HepG2 (cell line): ENCODE data around the gene B3GALT5. TPM values are rescaled to one million over a fixed set of nuclear protein-coding genes. Genes with fewer than 3 reads are reported as not detected.

ENCODE experiments used
- ARID2 ChIP-seq: sonication (generic); formaldehyde crosslinking; IDR thresholded peaks from 2 replicates; pipeline ENCODE4 v1.8.1; 2022; ENCODE audit warnings: mild to moderate bottlenecking, missing genetic modification reagents, borderline replicate concordance
- ATF7-NPFF ChIP-seq: sonication (generic); formaldehyde crosslinking; IDR thresholded peaks from 2 replicates; pipeline ENCODE4 v1.8.1; 2023; ENCODE audit warnings: mild to moderate bottlenecking, low read depth, missing genetic modification reagents, moderate library complexity
- SOX13 ChIP-seq, 3 experiments: fragments of 450-650 bp in 1 of 3; sonication (generic) in 1 of 3; formaldehyde crosslinking in 1 of 3; IDR thresholded peaks in 2 of 3; conservative IDR thresholded peaks in 1 of 3; 2 replicates each; pipeline versions ENCODE4 v1.5.0 to v1.6.1; 2016 to 2020; ENCODE audit warnings: antibody characterized with exemption in 1 of 3, mild to moderate bottlenecking in 1 of 3, missing compliant biosample characterization in 1 of 3, missing genetic modification reagents in 1 of 3, moderate library complexity in 1 of 3
- XRCC5 ChIP-seq: fragments of 200-400 bp; formaldehyde crosslinking; optimal IDR thresholded peaks from 2 replicates; pipeline ENCODE3; 2017; ENCODE audit warnings: mild to moderate bottlenecking, low read length
- ZNF468 ChIP-seq: sonication (generic); formaldehyde crosslinking; IDR thresholded peaks from 2 replicates; pipeline ENCODE4 v1.8.0; 2022; ENCODE audit warnings: mild to moderate bottlenecking, moderate library complexity, missing genetic modification reagents
- polyA plus RNA-seq, 8 experiments: library from polyadenylated mRNA; depleted of rRNA in 3 of 8; stranded (reverse) in 7 of 8; unstranded in 1 of 8; fragments of >200 nt; fragmentation: Illumina TruSeq in 4 of 8; extraction: Trizol in 4 of 8; gene quantifications; 2 replicates each; pipeline versions ENCODE4 v1.2.1 to v1.2.3, GENCODE V29; 2011 to 2016; ENCODE audit warnings: low read depth in 4 of 8, missing spikeins in 1 of 8, mixed read lengths in 1 of 8; ENCODE audit not compliant: insufficient read depth in 1 of 8
- total RNA-seq, 5 experiments: library from RNA; depleted of rRNA; stranded (reverse); fragments of >200 nt; fragmentation: Illumina TruSeq; extraction: Trizol; gene quantifications; 2 replicates each; pipeline ENCODE4 v1.2.3, GENCODE V29; 2016; ENCODE audit warnings: low read depth in 1 of 5
- TF ChIP-seq, protein P1 (sequence below): sonication (generic); formaldehyde crosslinking; IDR thresholded peaks from 2 replicates; pipeline ENCODE4; 2020; ENCODE audit warnings: missing genetic modification reagents, mild to moderate bottlenecking, borderline replicate concordance
- TF ChIP-seq, protein P2 (sequence below): sonication (generic); formaldehyde crosslinking; IDR thresholded peaks from 2 replicates; pipeline ENCODE4 v1.4.0; 2020; ENCODE audit warnings: missing genetic modification reagents
- TF ChIP-seq, protein P3 (sequence below): sonication (generic); formaldehyde crosslinking; IDR thresholded peaks from 2 replicates; pipeline ENCODE4 v1.4.0; 2020; ENCODE audit warnings: mild to moderate bottlenecking, missing genetic modification reagents
- TF ChIP-seq, protein P4 (sequence below): sonication (generic); formaldehyde crosslinking; IDR thresholded peaks from one replicate; pipeline ENCODE4 v1.5.1; 2020; ENCODE audit warnings: mild to moderate bottlenecking, missing genetic modification reagents; ENCODE audit errors: not compliant biosample characterization

Gene B3GALT5
- total and polyA plus RNA-seq, 2 of the 13 experiments (the other 11 are each of a cell fraction or from before 2014, with no cell fraction given): 0.02 to 0.03 TPM

DNA sequence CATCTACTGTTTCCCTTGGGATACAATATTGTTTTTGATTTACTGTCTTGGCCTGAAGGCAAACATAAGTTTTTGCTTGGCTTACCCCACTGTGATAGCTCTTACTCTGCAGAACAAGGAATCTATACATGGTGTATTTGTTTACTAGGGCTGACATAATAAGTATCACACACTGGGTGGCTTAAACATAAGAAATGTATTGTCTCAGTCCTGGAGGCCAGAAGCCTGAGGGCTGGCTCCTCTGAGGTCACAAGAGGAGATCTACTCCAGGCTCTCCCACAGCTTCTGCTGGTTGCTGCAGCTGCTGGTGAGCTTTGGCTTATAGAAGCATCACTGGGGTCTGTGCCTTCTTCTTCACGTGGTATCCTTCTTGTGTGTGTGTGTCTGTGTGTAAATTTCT is 101.6 kb downstream of the B3GALT5 start (continued):
- TF ChIP-seq, protein P1, sequence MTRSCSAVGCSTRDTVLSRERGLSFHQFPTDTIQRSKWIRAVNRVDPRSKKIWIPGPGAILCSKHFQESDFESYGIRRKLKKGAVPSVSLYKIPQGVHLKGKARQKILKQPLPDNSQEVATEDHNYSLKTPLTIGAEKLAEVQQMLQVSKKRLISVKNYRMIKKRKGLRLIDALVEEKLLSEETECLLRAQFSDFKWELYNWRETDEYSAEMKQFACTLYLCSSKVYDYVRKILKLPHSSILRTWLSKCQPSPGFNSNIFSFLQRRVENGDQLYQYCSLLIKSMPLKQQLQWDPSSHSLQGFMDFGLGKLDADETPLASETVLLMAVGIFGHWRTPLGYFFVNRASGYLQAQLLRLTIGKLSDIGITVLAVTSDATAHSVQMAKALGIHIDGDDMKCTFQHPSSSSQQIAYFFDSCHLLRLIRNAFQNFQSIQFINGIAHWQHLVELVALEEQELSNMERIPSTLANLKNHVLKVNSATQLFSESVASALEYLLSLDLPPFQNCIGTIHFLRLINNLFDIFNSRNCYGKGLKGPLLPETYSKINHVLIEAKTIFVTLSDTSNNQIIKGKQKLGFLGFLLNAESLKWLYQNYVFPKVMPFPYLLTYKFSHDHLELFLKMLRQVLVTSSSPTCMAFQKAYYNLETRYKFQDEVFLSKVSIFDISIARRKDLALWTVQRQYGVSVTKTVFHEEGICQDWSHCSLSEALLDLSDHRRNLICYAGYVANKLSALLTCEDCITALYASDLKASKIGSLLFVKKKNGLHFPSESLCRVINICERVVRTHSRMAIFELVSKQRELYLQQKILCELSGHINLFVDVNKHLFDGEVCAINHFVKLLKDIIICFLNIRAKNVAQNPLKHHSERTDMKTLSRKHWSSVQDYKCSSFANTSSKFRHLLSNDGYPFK (CRISPR knock-in tag): no peak
- TF ChIP-seq, protein P2, sequence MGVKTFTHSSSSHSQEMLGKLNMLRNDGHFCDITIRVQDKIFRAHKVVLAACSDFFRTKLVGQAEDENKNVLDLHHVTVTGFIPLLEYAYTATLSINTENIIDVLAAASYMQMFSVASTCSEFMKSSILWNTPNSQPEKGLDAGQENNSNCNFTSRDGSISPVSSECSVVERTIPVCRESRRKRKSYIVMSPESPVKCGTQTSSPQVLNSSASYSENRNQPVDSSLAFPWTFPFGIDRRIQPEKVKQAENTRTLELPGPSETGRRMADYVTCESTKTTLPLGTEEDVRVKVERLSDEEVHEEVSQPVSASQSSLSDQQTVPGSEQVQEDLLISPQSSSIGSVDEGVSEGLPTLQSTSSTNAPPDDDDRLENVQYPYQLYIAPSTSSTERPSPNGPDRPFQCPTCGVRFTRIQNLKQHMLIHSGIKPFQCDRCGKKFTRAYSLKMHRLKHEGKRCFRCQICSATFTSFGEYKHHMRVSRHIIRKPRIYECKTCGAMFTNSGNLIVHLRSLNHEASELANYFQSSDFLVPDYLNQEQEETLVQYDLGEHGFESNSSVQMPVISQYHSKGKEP (CRISPR knock-in tag): no peak
- TF ChIP-seq ATF7-NPFF (CRISPR knock-in tag) (no peak), ARID2 (CRISPR knock-in tag) (no peak), XRCC5 (no peak), SOX13 (IDR thresholded peaks at IDR 0.05) (no peak), SOX13 (CRISPR knock-in tag; conservative IDR thresholded peaks at IDR 0.05 in 1 of 2, IDR thresholded peaks at IDR 0.05 in 1 of 2) (no peak), ZNF468 (CRISPR knock-in tag) (no peak)
- TF ChIP-seq, protein P3, sequence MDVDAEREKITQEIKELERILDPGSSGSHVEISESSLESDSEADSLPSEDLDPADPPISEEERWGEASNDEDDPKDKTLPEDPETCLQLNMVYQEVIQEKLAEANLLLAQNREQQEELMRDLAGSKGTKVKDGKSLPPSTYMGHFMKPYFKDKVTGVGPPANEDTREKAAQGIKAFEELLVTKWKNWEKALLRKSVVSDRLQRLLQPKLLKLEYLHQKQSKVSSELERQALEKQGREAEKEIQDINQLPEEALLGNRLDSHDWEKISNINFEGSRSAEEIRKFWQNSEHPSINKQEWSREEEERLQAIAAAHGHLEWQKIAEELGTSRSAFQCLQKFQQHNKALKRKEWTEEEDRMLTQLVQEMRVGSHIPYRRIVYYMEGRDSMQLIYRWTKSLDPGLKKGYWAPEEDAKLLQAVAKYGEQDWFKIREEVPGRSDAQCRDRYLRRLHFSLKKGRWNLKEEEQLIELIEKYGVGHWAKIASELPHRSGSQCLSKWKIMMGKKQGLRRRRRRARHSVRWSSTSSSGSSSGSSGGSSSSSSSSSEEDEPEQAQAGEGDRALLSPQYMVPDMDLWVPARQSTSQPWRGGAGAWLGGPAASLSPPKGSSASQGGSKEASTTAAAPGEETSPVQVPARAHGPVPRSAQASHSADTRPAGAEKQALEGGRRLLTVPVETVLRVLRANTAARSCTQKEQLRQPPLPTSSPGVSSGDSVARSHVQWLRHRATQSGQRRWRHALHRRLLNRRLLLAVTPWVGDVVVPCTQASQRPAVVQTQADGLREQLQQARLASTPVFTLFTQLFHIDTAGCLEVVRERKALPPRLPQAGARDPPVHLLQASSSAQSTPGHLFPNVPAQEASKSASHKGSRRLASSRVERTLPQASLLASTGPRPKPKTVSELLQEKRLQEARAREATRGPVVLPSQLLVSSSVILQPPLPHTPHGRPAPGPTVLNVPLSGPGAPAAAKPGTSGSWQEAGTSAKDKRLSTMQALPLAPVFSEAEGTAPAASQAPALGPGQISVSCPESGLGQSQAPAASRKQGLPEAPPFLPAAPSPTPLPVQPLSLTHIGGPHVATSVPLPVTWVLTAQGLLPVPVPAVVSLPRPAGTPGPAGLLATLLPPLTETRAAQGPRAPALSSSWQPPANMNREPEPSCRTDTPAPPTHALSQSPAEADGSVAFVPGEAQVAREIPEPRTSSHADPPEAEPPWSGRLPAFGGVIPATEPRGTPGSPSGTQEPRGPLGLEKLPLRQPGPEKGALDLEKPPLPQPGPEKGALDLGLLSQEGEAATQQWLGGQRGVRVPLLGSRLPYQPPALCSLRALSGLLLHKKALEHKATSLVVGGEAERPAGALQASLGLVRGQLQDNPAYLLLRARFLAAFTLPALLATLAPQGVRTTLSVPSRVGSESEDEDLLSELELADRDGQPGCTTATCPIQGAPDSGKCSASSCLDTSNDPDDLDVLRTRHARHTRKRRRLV (CRISPR knock-in tag): no peak
- TF ChIP-seq, protein P4, sequence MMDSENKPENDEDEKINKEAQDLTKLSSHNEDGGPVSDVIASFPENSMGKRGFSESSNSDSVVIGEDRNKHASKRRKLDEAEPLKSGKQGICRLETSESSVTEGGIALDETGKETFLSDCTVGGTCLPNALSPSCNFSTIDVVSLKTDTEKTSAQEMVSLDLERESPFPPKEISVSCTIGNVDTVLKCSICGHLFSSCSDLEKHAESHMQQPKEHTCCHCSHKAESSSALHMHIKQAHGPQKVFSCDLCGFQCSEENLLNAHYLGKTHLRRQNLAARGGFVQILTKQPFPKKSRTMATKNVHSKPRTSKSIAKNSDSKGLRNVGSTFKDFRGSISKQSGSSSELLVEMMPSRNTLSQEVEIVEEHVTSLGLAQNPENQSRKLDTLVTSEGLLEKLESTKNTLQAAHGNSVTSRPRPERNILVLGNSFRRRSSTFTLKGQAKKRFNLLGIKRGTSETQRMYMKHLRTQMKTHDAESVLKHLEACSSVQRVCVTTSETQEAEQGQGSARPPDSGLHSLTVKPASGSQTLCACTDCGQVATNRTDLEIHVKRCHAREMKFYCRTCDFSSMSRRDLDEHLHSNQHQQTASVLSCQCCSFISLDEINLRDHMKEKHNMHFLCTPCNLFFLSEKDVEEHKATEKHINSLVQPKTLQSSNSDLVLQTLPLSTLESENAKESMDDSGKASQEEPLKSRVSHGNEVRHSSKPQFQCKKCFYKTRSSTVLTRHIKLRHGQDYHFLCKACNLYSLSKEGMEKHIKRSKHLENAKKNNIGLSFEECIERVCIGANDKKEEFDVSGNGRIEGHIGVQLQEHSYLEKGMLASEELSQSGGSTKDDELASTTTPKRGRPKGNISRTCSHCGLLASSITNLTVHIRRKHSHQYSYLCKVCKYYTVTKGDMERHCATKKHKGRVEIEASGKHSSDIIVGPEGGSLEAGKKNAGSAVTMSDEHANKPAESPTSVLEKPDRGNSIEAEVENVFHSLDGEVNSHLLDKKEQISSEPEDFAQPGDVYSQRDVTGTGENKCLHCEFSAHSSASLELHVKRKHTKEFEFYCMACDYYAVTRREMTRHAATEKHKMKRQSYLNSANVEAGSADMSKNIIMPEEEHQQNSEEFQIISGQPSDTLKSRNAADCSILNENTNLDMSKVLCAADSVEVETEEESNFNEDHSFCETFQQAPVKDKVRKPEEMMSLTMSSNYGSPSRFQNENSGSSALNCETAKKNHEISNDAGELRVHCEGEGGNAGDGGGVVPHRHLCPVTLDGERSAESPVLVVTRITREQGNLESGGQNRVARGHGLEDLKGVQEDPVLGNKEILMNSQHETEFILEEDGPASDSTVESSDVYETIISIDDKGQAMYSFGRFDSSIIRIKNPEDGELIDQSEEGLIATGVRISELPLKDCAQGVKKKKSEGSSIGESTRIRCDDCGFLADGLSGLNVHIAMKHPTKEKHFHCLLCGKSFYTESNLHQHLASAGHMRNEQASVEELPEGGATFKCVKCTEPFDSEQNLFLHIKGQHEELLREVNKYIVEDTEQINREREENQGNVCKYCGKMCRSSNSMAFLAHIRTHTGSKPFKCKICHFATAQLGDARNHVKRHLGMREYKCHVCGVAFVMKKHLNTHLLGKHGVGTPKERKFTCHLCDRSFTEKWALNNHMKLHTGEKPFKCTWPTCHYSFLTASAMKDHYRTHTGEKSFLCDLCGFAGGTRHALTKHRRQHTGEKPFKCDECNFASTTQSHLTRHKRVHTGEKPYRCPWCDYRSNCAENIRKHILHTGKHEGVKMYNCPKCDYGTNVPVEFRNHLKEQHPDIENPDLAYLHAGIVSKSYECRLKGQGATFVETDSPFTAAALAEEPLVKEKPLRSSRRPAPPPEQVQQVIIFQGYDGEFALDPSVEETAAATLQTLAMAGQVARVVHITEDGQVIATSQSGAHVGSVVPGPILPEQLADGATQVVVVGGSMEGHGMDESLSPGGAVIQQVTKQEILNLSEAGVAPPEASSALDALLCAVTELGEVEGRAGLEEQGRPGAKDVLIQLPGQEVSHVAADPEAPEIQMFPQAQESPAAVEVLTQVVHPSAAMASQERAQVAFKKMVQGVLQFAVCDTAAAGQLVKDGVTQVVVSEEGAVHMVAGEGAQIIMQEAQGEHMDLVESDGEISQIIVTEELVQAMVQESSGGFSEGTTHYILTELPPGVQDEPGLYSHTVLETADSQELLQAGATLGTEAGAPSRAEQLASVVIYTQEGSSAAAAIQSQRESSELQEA (CRISPR knock-in tag): no peak
